IMR-90 (cell line): ENCODE data around the gene NEU1. TPM values are rescaled to one million over a fixed set of nuclear protein-coding genes. Genes with fewer than 3 reads are reported as not detected.

Experiments
- ATAC-seq: fragments of 200-7000 bp; cut with Tn5 transposase; 2 replicates; pipeline ENCODE4 v1.9.1; 2020; ENCODE audit warnings: low read depth, mild to moderate bottlenecking, moderate library complexity
- Bru-seq: library from RNA; stranded (reverse); fragments of 400-500 nt; gene quantifications from one replicate; lab custom pipeline; 2021; lab: Mats Ljungman, UMichigan
- BruChase-seq, 2 experiments: library from RNA; stranded (reverse); fragments of 400-500 nt; gene quantifications; one replicate each; lab custom pipeline; 2021; lab: Mats Ljungman, UMichigan
- BruUV-seq: library from RNA; stranded (reverse); fragments of 400-500 nt; replicated peaks from 2 replicates; lab custom pipeline; 2021; lab: Mats Ljungman, UMichigan
- CTCF ChIA-PET: fragments of 300-600 bp; formaldehyde crosslinking; extraction: SDS; loops from one replicate; lab custom pipeline; 2021; ENCODE audit warnings: antibody characterized with exemption; lab: Yijun Ruan, JAX
- POLR2A ChIA-PET: fragments of 300-600 bp; sonication (Branson Sonifier 250); formaldehyde crosslinking; loops from one replicate; lab custom pipeline; 2022; ENCODE audit warnings: antibody characterized with exemption; ENCODE audit not compliant: unreplicated experiment; lab: Charles Lee
- DNase-seq: peaks from one replicate; pipeline ENCODE4 v3.0.0; 2013
- H2AFZ ChIP-seq: replicated peaks from 2 replicates; pipeline ENCODE3; 2013; ENCODE audit warnings: low read length, mild to moderate bottlenecking; ENCODE audit not compliant: poor library complexity
- H2AK5ac ChIP-seq: 2 replicates; pipeline ENCODE4 v1.6.1; 2013; ENCODE audit warnings: low read depth, low read length, inconsistent platforms
- H2AK9ac ChIP-seq: replicated peaks from 2 replicates; pipeline ENCODE3; 2013; ENCODE audit warnings: mild to moderate bottlenecking, low read depth, low read length, moderate library complexity; ENCODE audit not compliant: poor library complexity
- H2BK120ac ChIP-seq: 2 replicates; pipeline ENCODE4 v1.6.1; 2013; ENCODE audit warnings: low read depth, low read length, inconsistent platforms
- H2BK15ac ChIP-seq: 3 replicates; pipeline ENCODE4 v1.6.1; 2013; ENCODE audit warnings: low read depth, low read length, inconsistent platforms
- H2BK20ac ChIP-seq: 2 replicates; pipeline ENCODE4 v1.6.1; 2013; ENCODE audit warnings: low read depth, mild to moderate bottlenecking, inconsistent platforms, low read length, moderate library complexity
- H2BK5ac ChIP-seq: 2 replicates; pipeline ENCODE4 v1.6.1; 2013; ENCODE audit warnings: mild to moderate bottlenecking, low read depth, low read length, inconsistent platforms; ENCODE audit not compliant: poor library complexity, severe bottlenecking
- H3K14ac ChIP-seq: replicated peaks from 2 replicates; pipeline ENCODE4 v1.6.1; 2013; ENCODE audit warnings: low read depth, low read length, inconsistent platforms
- H3K18ac ChIP-seq: 2 replicates; pipeline ENCODE4 v1.6.1; 2013; ENCODE audit warnings: low read depth, low read length, control low read depth
- H3K23ac ChIP-seq: 2 replicates; pipeline ENCODE4 v1.6.1; 2013; ENCODE audit warnings: low read depth, low read length, inconsistent platforms
- H3K27ac ChIP-seq: 2 replicates; pipeline ENCODE4 v1.5.1; 2013; ENCODE audit warnings: mild to moderate bottlenecking, control low read depth, low read length; ENCODE audit not compliant: insufficient read depth
- H3K27me3 ChIP-seq: 2 replicates; pipeline ENCODE4 v1.6.1; 2013; ENCODE audit warnings: low read length; ENCODE audit not compliant: control insufficient read depth, insufficient read depth
- H3K36me3 ChIP-seq: 2 replicates; pipeline ENCODE4 v1.6.1; 2013; ENCODE audit warnings: low read length, mixed read lengths; ENCODE audit not compliant: control insufficient read depth, insufficient read depth
- H3K4ac ChIP-seq: 2 replicates; pipeline ENCODE4 v1.6.1; 2013; ENCODE audit warnings: low read depth, low read length, inconsistent platforms
- H3K4me1 ChIP-seq: 2 replicates; pipeline ENCODE4 v1.6.1; 2013; ENCODE audit warnings: low read length, mixed read lengths; ENCODE audit not compliant: control insufficient read depth, insufficient read depth
- H3K4me2 ChIP-seq: 2 replicates; pipeline ENCODE4 v1.6.1; 2013; ENCODE audit warnings: low read depth, mild to moderate bottlenecking, control low read depth, low read length, moderate library complexity
- H3K4me3 ChIP-seq: 2 replicates; pipeline ENCODE4 v1.5.1; 2013; ENCODE audit warnings: low read depth, mild to moderate bottlenecking, control low read depth, low read length, moderate library complexity; ENCODE audit not compliant: insufficient read depth
- H3K56ac ChIP-seq: 2 replicates; pipeline ENCODE4 v1.6.1; 2013; ENCODE audit warnings: low read length, inconsistent platforms; ENCODE audit not compliant: insufficient read depth; ENCODE audit errors: extremely low read depth
- H3K79me1 ChIP-seq, 2 experiments: 2 replicates each; pipeline ENCODE4 v1.6.1; 2013; ENCODE audit warnings: low read length in 2 of 2, inconsistent platforms in 1 of 2, low read depth in 1 of 2
- H3K9ac ChIP-seq: 2 replicates; pipeline ENCODE4 v1.6.1; 2013; ENCODE audit warnings: low read depth, low read length, control low read depth
- H3K9me1 ChIP-seq: 2 replicates; pipeline ENCODE4 v1.6.1; 2013; ENCODE audit warnings: low read length, inconsistent platforms; ENCODE audit not compliant: insufficient read depth
- H3K9me3 ChIP-seq: 2 replicates; pipeline ENCODE4 v1.6.1; 2013; ENCODE audit warnings: low read length; ENCODE audit not compliant: control insufficient read depth, insufficient read depth
- H4K20me1 ChIP-seq: 2 replicates; pipeline ENCODE4 v1.6.1; 2013; ENCODE audit warnings: low read length, inconsistent platforms; ENCODE audit not compliant: insufficient read depth
- H4K5ac ChIP-seq: 2 replicates; pipeline ENCODE4 v1.6.1; 2013; ENCODE audit warnings: mild to moderate bottlenecking, low read depth, low read length, control low read depth
- H4K8ac ChIP-seq, 2 experiments: 2 replicates each; pipeline ENCODE4 v1.6.1; 2013; ENCODE audit warnings: low read depth in 2 of 2, low read length in 2 of 2, control low read depth in 1 of 2, inconsistent platforms in 1 of 2
- H4K91ac ChIP-seq: 2 replicates; pipeline ENCODE4 v1.6.1; 2013; ENCODE audit warnings: low read depth, low read length, inconsistent platforms; ENCODE audit not compliant: insufficient read depth
- BHLHE40 ChIP-seq: fragments of 150-350 bp; IDR thresholded peaks from 2 replicates; pipeline ENCODE4 v1.6.1; 2016; ENCODE audit warnings: mild to moderate bottlenecking, low read depth, low read length
- CEBPB ChIP-seq: IDR thresholded peaks from 2 replicates; pipeline ENCODE4 v1.6.1; 2012; ENCODE audit warnings: low read depth, low read length, improper control_type of control experiment
- FOS ChIP-seq: fragments of 150-350 bp; IDR thresholded peaks from 2 replicates; pipeline ENCODE4 v1.6.1; 2016; ENCODE audit warnings: low read depth, low read length
- MAZ ChIP-seq: IDR thresholded peaks from 2 replicates; pipeline ENCODE4 v1.6.1; 2012; ENCODE audit warnings: low read depth, mild to moderate bottlenecking, low read length, improper control_type of control experiment, moderate library complexity, borderline replicate concordance
- RAD21 ChIP-seq: IDR thresholded peaks from 2 replicates; pipeline ENCODE4 v1.6.1; 2012; ENCODE audit warnings: low read length, improper control_type of control experiment
- SMC3 ChIP-seq: fragments of 150-350 bp; IDR thresholded peaks from 2 replicates; pipeline ENCODE4 v1.6.1; 2016; ENCODE audit warnings: low read depth, mild to moderate bottlenecking, antibody characterized with exemption, low read length, moderate library complexity
- WGBS, 2 experiments: methylation state at CpG; one replicate each; pipeline versions ENCODE4 v1.1.5 to v1.1.7; 2013; ENCODE audit warnings: missing lambda C conversion rate in 2 of 2; ENCODE audit not compliant: insufficient read length in 1 of 2; ENCODE audit errors: extremely low coverage in 2 of 2; 5-methylcytosine and 5-hydroxymethylcytosine counted together
- dilution Hi-C: fragments of 300-500 bp; cut with HindIII; formaldehyde crosslinking; loops from one replicate; pipeline ENCODE4 v1.14.3; 2018; ENCODE audit warnings: low sequenced_read_pairs; ENCODE audit not compliant: unreplicated experiment
- in situ Hi-C: fragments of 300-500 bp; cut with MboI; formaldehyde crosslinking; loops from 3 replicates; pipeline ENCODE4 v1.14.3; 2019; ENCODE audit warnings: low sequenced_read_pairs, inconsistent platforms, mixed read lengths
- intact Hi-C: fragments of 100-400 bp; cut with micrococcal nuclease; formaldehyde crosslinking; loops from 2 replicates; pipeline ENCODE4 v1.10.0; 2022
- long read RNA-seq: library from polyadenylated mRNA; unstranded; transcript quantifications from one replicate; pipeline ENCODE4 v2.0.0, GENCODE V29; 2021; ENCODE audit not compliant: unreplicated experiment
- polyA plus RNA-seq, 3 experiments: library from polyadenylated mRNA; depleted of rRNA; stranded (reverse); fragments of >200 nt; gene quantifications; 2 replicates each; pipeline ENCODE4 v1.2.3, GENCODE V29; 2012; ENCODE audit warnings: low replicate concordance in 1 of 3
- total RNA-seq: library from RNA; depleted of rRNA; stranded (reverse); fragments of >200 nt; gene quantifications from 2 replicates; pipeline ENCODE4 v1.2.3, GENCODE V29; 2012; rRNA removed
- TF ChIP-seq, protein P1 (sequence below): conservative IDR thresholded peaks from 2 replicates; pipeline ENCODE4 v1.5.1; 2012; ENCODE audit warnings: mild to moderate bottlenecking, low read depth, low read length, improper control_type of control experiment
- TF ChIP-seq, protein P2 (sequence below): fragments of 150-350 bp; IDR thresholded peaks from 2 replicates; pipeline ENCODE4 v1.6.1; 2017; ENCODE audit warnings: mild to moderate bottlenecking, antibody characterized with exemption, low read length, low read depth
- TF ChIP-seq, protein P3 (sequence below): fragments of 150-350 bp; IDR thresholded peaks from 2 replicates; pipeline ENCODE4 v1.6.1; 2016; ENCODE audit warnings: low read depth, mild to moderate bottlenecking, low read length, moderate library complexity, borderline replicate concordance

NEU1 gene
- total RNA-seq: 23.6 and 28.5 TPM in 2 replicates
- 36.2 and 37.3 TPM in 2 replicates for polyA plus RNA-seq (2012; rRNA removed)
- polyA plus RNA-seq (2012; cell fraction: cytosol; rRNA removed): 32.0 and 40.9 TPM in 2 replicates
- polyA plus RNA-seq (2012; cell fraction: nucleus; rRNA removed; ENCODE audit: low replicate concordance): 19.7 and 24.8 TPM in 2 replicates
- Bru-seq, nascent RNA: percentile 47 among the genes with signal in this experiment
- BruChase-seq, experiment 1, labeled RNA remaining after a 6-hour chase: percentile 69 among the genes with signal in this experiment
- BruChase-seq, experiment 2, labeled RNA remaining after a 2-hour chase: percentile 52 among the genes with signal in this experiment
- long read RNA-seq, full-length matches to known transcripts: 51 of 74 reads
- long read RNA-seq, partial matches to known transcripts: 12 of 74 reads
- long read RNA-seq, other reads (novel, unspliced or antisense): 11 of 74 reads

DNA sequence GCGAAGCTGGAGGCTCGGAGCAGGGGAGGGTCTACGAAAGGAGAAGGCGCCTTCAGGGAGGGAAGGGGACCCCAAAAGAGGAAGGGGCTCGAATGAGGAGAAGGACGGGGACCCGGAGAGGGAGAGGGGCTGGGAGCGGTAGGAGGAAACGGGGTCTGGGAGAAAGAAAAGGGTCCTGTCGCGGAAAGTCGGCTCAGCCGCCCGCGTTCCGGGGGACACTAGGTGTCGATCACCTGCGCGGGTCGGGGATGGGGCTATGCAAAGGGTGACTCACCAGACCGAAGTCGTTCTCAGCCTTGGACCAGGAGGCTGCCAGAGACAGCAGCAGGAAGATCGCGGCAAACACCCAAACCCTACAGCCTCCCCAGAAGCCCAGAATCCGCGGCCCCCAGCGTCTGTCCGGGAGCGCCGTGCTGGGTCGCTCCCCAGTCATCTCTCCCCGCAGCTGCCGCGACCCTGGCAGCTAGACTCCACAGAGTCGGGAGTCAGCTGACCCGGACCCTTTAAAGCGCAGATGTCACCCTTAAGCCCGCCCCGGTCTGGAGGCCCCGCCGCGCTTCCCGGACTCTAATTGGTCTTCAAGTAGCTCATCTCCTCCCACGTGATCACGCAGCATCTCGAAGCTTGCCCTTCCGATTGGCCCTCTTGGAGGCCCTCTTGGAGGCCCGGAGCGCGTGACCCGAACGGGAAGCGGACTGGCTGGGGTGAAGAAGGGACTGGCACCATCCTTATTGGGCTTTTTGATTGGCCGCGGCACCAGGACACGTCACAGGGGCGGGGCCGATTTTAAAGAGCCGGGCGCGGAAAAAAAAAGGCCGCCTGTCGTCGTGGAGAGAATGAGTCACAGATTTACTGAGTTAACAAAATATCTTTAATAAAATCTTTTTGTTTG, at the start of gene NEU1:
NEU1 (minus strand) TSS at position 478 of the 892 bp plus-strand sequence; CDS start at position 433, 45 bp downstream.
- Histone ChIP-seq H3K56ac (0 out of 2 replicates have a peak within 1 kb of the TSS, but pooled peaks have one; percentile 14), H3K4ac (peak within 1 kb of the TSS; percentile 49), H4K8ac (peak within 1 kb of the TSS; percentile 1 to 68; a peak in 1 of 4 replicates), H3K9ac (peak within 1 kb of the TSS; percentile 67), H2BK120ac (no peak within 1 kb of the TSS), H4K91ac (0 out of 2 replicates have a peak within 1 kb of the TSS, but pooled peaks have one; percentile 19), H2BK15ac (no peak within 1 kb of the TSS), H3K14ac (peak within 1 kb of the TSS; percentile 61), H3K23ac (peak within 1 kb of the TSS; percentile 70), H3K27ac (peak within 1 kb of the TSS; percentile 50), H3K4me2 (peak within 1 kb of the TSS; percentile 98), H4K5ac (no peak within 1 kb of the TSS; the same call in 1 of the 2 replicates), H3K27me3 (no peaks in the 10 kb centered on the region), H2BK5ac (peak within 1 kb of the TSS; percentile 26), H4K20me1 (no peaks in the 10 kb centered on the region), H3K9me1 (no peaks in the 10 kb centered on the region), H2AK9ac (peak within 1 kb of the TSS; percentile 97), H3K18ac (no peak within 1 kb of the TSS), H3K9me3 (no peaks in the 10 kb centered on the region), H3K36me3 (peaks cover 21% of the 10 kb centered on the region), H3K79me1 (peaks cover 7 to 20% of the 10 kb centered on the region in 2 experiments; a peak in 2 of 4 replicates), H3K4me3 (peak within 1 kb of the TSS; percentile 72), H2BK20ac (no peak within 1 kb of the TSS), H3K4me1 (peaks cover 4% of the 10 kb centered on the region), H2AFZ (peak within 1 kb of the TSS; percentile 97), H2AK5ac (peak within 1 kb of the TSS; percentile 66; the same call in 1 of the 2 replicates)
- ChIA-PET CTCF (interaction anchor here (0.7 to 1.0 kb wide), 2 partner anchors 27 to 83 kb away, joined by 3 to 4 read pairs; partner anchors contain the start of gene CFB), POLR2A (interaction anchor here (0.5 to 0.7 kb wide), 3 partner anchors 23 to 216 kb away, joined by 3 to 13 read pairs (median 7); no protein-coding TSS in a partner anchor)
- in situ Hi-C loops (no loop called here), dilution Hi-C loops (no loop called here), intact Hi-C loops (loop anchor here (1.0 to 2.0 kb wide), 2 partner anchors 28 to 182 kb away; no protein-coding TSS in a partner anchor)
- DNase-seq (peak; percentile 100), ATAC-seq (peak; percentile 96)
- WGBS, 2 experiments: 1% methylated on average over 32 of the region's 64 CpGs; no CpG with 5 or more reads in 1 of the 2 experiments
- BruUV-seq: no TSS peak
- TF ChIP-seq RAD21 (0 out of 2 replicates have a peak, but pooled peaks have one; percentile 2), MAZ (no peak; the same call in 1 of the 2 replicates), FOS (0 out of 2 replicates have a peak, but pooled peaks have one; percentile 4), BHLHE40 (peak; percentile 21; the same call in 1 of the 2 replicates), CEBPB (no peak), SMC3 (no peak)
- TF ChIP-seq, protein P1, sequence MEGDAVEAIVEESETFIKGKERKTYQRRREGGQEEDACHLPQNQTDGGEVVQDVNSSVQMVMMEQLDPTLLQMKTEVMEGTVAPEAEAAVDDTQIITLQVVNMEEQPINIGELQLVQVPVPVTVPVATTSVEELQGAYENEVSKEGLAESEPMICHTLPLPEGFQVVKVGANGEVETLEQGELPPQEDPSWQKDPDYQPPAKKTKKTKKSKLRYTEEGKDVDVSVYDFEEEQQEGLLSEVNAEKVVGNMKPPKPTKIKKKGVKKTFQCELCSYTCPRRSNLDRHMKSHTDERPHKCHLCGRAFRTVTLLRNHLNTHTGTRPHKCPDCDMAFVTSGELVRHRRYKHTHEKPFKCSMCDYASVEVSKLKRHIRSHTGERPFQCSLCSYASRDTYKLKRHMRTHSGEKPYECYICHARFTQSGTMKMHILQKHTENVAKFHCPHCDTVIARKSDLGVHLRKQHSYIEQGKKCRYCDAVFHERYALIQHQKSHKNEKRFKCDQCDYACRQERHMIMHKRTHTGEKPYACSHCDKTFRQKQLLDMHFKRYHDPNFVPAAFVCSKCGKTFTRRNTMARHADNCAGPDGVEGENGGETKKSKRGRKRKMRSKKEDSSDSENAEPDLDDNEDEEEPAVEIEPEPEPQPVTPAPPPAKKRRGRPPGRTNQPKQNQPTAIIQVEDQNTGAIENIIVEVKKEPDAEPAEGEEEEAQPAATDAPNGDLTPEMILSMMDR: no peak
- TF ChIP-seq, protein P2, sequence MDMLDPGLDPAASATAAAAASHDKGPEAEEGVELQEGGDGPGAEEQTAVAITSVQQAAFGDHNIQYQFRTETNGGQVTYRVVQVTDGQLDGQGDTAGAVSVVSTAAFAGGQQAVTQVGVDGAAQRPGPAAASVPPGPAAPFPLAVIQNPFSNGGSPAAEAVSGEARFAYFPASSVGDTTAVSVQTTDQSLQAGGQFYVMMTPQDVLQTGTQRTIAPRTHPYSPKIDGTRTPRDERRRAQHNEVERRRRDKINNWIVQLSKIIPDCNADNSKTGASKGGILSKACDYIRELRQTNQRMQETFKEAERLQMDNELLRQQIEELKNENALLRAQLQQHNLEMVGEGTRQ: peak; percentile 99
- TF ChIP-seq, protein P3, sequence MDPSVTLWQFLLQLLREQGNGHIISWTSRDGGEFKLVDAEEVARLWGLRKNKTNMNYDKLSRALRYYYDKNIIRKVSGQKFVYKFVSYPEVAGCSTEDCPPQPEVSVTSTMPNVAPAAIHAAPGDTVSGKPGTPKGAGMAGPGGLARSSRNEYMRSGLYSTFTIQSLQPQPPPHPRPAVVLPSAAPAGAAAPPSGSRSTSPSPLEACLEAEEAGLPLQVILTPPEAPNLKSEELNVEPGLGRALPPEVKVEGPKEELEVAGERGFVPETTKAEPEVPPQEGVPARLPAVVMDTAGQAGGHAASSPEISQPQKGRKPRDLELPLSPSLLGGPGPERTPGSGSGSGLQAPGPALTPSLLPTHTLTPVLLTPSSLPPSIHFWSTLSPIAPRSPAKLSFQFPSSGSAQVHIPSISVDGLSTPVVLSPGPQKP: no peak
